GM12878 (cell line): Measurements from ENCODE around the gene RABL6.

Experiments used
- CTCF ChIP-seq, 3 experiments: IDR thresholded peaks in 2 of 3; conservative IDR thresholded peaks in 1 of 3; 2 replicates each; pipeline ENCODE4 v1.5.1; 2011; ENCODE audit warnings: low read depth in 3 of 3, low read length in 3 of 3, mild to moderate bottlenecking in 3 of 3, control low read depth in 2 of 3, moderate library complexity in 2 of 3, inconsistent platforms in 1 of 3, mixed read lengths in 1 of 3; ENCODE audit not compliant: control insufficient read depth in 2 of 3, insufficient read depth in 1 of 3; ENCODE audit errors: extremely low read depth in 1 of 3
- EZH2 ChIP-seq: IDR thresholded peaks from 2 replicates; pipeline ENCODE4 v1.6.1; 2012; ENCODE audit warnings: low read depth, mild to moderate bottlenecking, control low read depth, inconsistent platforms, low read length, borderline replicate concordance; ENCODE audit not compliant: control insufficient read depth
- MXI1 ChIP-seq: fragments of 150-350 bp; IDR thresholded peaks from 2 replicates; pipeline ENCODE4 v1.6.1; 2011; ENCODE audit warnings: low read depth, mild to moderate bottlenecking, inconsistent platforms, low read length, improper control_type of control experiment
- RAD21 ChIP-seq: IDR thresholded peaks from 2 replicates; pipeline ENCODE4 v1.6.1; 2011; ENCODE audit warnings: mild to moderate bottlenecking, low read depth, low read length, moderate library complexity; ENCODE audit not compliant: insufficient read depth

GRCh38 chr9:136835162-136835931 lies 27.6 kb downstream of the RABL6 start:
- TF ChIP-seq EZH2 = no peak
- no peak for TF ChIP-seq RAD21
- TF ChIP-seq MXI1 = no peak
- no peak for TF ChIP-seq CTCF (IDR thresholded peaks at IDR 0.05 in 2 of 3, conservative IDR thresholded peaks at IDR 0.05 in 1 of 3; ENCODE audit: control insufficient read depth in 2 of 3, extremely low read depth in 1 of 3, insufficient read depth in 1 of 3, low read depth in 3 of 3, low read length in 3 of 3)
